22Rv1 (cell line): ENCODE results near the gene PARD3B.

Experiments used
- CTCF ChIP-seq: fragments of 450-650 bp; IDR thresholded peaks from 2 replicates; pipeline ENCODE4 v1.5.1; 2017; ENCODE audit warnings: mild to moderate bottlenecking
- ZFX ChIP-seq: fragments of 450-650 bp; IDR thresholded peaks from 2 replicates; pipeline ENCODE4 v1.6.1; 2017; ENCODE audit warnings: antibody characterized with exemption, borderline replicate concordance

GRCh38 chr2:205383601-205384000 lies 838.3 kb downstream of the PARD3B start:
- TF ChIP-seq CTCF (no peak), ZFX (no peak)
